ENCODE results near the gene MRPS22. TPM values are rescaled to one million over a fixed set of nuclear protein-coding genes. Genes with fewer than 3 reads are reported as not detected.

MRPS22 gene
- total RNA-seq, 4 donors from 2014 or later: 32.2 to 72.6 (median 50.2) TPM

- TF ChIP-seq CTCF (IDR thresholded peaks at IDR 0.05; ENCODE audit: low read depth): no peak
These were observed 17.1 kb upstream of the MRPS22 start for GRCh38 chr3:139326707-139327106.

- TF ChIP-seq CTCF (IDR thresholded peaks at IDR 0.05; ENCODE audit: low read depth): no peak
These were observed 16.6 kb upstream of the MRPS22 start for GRCh38 chr3:139327231-139327630.

- TF ChIP-seq CTCF (IDR thresholded peaks at IDR 0.05; ENCODE audit: low read depth): no peak
These were observed 16.0 kb upstream of the MRPS22 start for GRCh38 chr3:139327861-139328260.

- TF ChIP-seq CTCF (IDR thresholded peaks at IDR 0.05; ENCODE audit: low read depth): no peak
These were observed 15.5 kb upstream of the MRPS22 start for GRCh38 chr3:139328356-139328755.

GRCh38 chr3:139329364-139329850, 14.4 kb upstream of the MRPS22 start:
- TF ChIP-seq CTCF (IDR thresholded peaks at IDR 0.05; ENCODE audit: low read depth): no peak

- no peak for TF ChIP-seq CTCF (IDR thresholded peaks at IDR 0.05; ENCODE audit: low read depth)
These were observed 11.7 kb upstream of the MRPS22 start for GRCh38 chr3:139332092-139332491.

GRCh38 chr3:139338405-139338804, 5.4 kb upstream of the MRPS22 start:
- no peak for TF ChIP-seq CTCF (IDR thresholded peaks at IDR 0.05; ENCODE audit: low read depth)

Measured in subcutaneous adipose tissue (tissue), 4 donors.